B cell (primary cell): ENCODE measurements around the gene ZNF330. TPM values are rescaled to one million over a fixed set of nuclear protein-coding genes. Genes with fewer than 3 reads are reported as not detected.

ENCODE experiments used
- ATAC-seq: fragments of 200-7000 bp; cut with Tn5 transposase; one replicate; pipeline ENCODE4 v1.10.0; 2021; ENCODE audit warnings: low read depth, mild to moderate bottlenecking, moderate number of reproducible peaks, moderate library complexity
- CTCF ChIA-PET: fragments of 350-600 bp; sonication (Branson Sonifier 250); formaldehyde crosslinking; loops from one replicate; lab custom pipeline; 2021; ENCODE audit warnings: antibody characterized with exemption, inconsistent platforms; lab: Charles Lee
- POLR2A ChIA-PET: fragments of 350-600 bp; sonication (Branson Sonifier 250); formaldehyde crosslinking; loops from one replicate; lab custom pipeline; 2021; ENCODE audit warnings: antibody characterized with exemption; lab: Charles Lee
- DNase-seq: peaks from one replicate; pipeline ENCODE4 v3.0.0; 2013
- H2AFZ ChIP-seq: 2 replicates; pipeline ENCODE4 v1.6.1; 2012; ENCODE audit warnings: mild to moderate bottlenecking, low read depth, low read length; ENCODE audit not compliant: insufficient read depth, poor library complexity, severe bottlenecking
- H3K27ac ChIP-seq, 2 donors: 1 replicate in 1 of 2; 2 replicates in 1 of 2; pipeline ENCODE4 v1.5.1; 2012 to 2013; ENCODE audit warnings: low read length in 2 of 2, mild to moderate bottlenecking in 2 of 2, moderate library complexity in 1 of 2
- H3K27me3 ChIP-seq, 4 experiments: fragments of 200-600 bp in 1 of 4; sonication (generic) in 1 of 4; replicated peaks in 1 of 4; 1 replicate in 2 of 4; 2 replicates in 2 of 4; pipeline versions ENCODE4 v1.6.1 to v1.7.0; 2013 to 2016; ENCODE audit warnings: low read length in 3 of 4, mild to moderate bottlenecking in 2 of 4, mixed read lengths in 1 of 4, moderate library complexity in 1 of 4; ENCODE audit not compliant: insufficient read depth in 4 of 4, control insufficient read depth in 3 of 4; ENCODE audit errors: control extremely low read depth in 1 of 4
- H3K36me3 ChIP-seq, 2 experiments: replicated peaks in 1 of 2; 1 replicate in 1 of 2; 2 replicates in 1 of 2; pipeline versions ENCODE4 v1.6.1 to v1.7.1; 2013; ENCODE audit warnings: low read length in 1 of 2; ENCODE audit not compliant: insufficient read depth in 2 of 2, control insufficient read depth in 1 of 2; ENCODE audit errors: control extremely low read depth in 1 of 2, extremely low read depth in 1 of 2
- H3K4me1 ChIP-seq, 2 donors: fragments of 200-600 bp in 1 of 2; sonication (generic) in 1 of 2; 1 replicate in 1 of 2; 2 replicates in 1 of 2; pipeline versions ENCODE4 v1.5.1 to v1.6.1; 2013 to 2017; ENCODE audit warnings: low read length in 2 of 2; ENCODE audit not compliant: control insufficient read depth in 2 of 2, insufficient read depth in 2 of 2
- H3K4me2 ChIP-seq: replicated peaks from 2 replicates; pipeline ENCODE3; 2012; ENCODE audit warnings: mild to moderate bottlenecking, low read depth, low read length; ENCODE audit not compliant: poor library complexity, severe bottlenecking
- H3K4me3 ChIP-seq, 5 experiments: fragments of 200-600 bp in 1 of 5; sonication (generic) in 1 of 5; 1 replicate in 3 of 5; 2 replicates in 2 of 5; pipeline versions ENCODE4 v1.5.1 to v1.7.0; 2011 to 2016; ENCODE audit warnings: low read length in 4 of 5, mild to moderate bottlenecking in 4 of 5, low read depth in 2 of 5, control low read depth in 1 of 5, moderate library complexity in 1 of 5; ENCODE audit not compliant: insufficient read depth in 1 of 5; ENCODE audit errors: control extremely low read depth in 1 of 5, extremely low read depth in 1 of 5
- H3K79me2 ChIP-seq: fragments of 200-600 bp; sonication (generic); one replicate; pipeline ENCODE4 v1.6.0; 2016; ENCODE audit warnings: low read length; ENCODE audit not compliant: control insufficient read depth, insufficient read depth
- H3K9ac ChIP-seq: fragments of 200-600 bp; sonication (generic); 2 replicates; pipeline ENCODE4 v1.6.1; 2017; ENCODE audit warnings: mild to moderate bottlenecking, low read length, moderate library complexity
- H3K9me3 ChIP-seq, 3 donors: one replicate each; pipeline versions ENCODE4 v1.6.1 to v1.7.1; 2013; ENCODE audit warnings: low read length in 2 of 3; ENCODE audit not compliant: control insufficient read depth in 2 of 3, insufficient read depth in 1 of 3; ENCODE audit errors: control extremely low read depth in 1 of 3
- H4K20me1 ChIP-seq: 2 replicates; pipeline ENCODE4 v1.6.0; 2012; ENCODE audit warnings: mild to moderate bottlenecking, low read length; ENCODE audit not compliant: insufficient read depth, control insufficient read depth, poor library complexity, severe bottlenecking
- H3K27ac Mint-ChIP-seq: one replicate; pipeline ENCODE4 v1.8.0; 2021; ENCODE audit warnings: mixed read lengths
- H3K27me3 Mint-ChIP-seq: one replicate; pipeline ENCODE4 v1.8.0; 2021; ENCODE audit warnings: mixed read lengths
- H3K4me1 Mint-ChIP-seq: one replicate; pipeline ENCODE4 v1.8.0; 2021; ENCODE audit warnings: mixed read lengths
- H3K4me3 Mint-ChIP-seq: one replicate; pipeline ENCODE4 v1.8.0; 2021; ENCODE audit warnings: mixed read lengths
- H3K9me3 Mint-ChIP-seq: one replicate; pipeline ENCODE4 v1.8.0; 2022; ENCODE audit warnings: mixed read lengths; ENCODE audit not compliant: insufficient read depth
- CTCF ChIP-seq: fragments of 200-600 bp; IDR thresholded peaks from one replicate; pipeline ENCODE4 v1.8.0; 2022; ENCODE audit warnings: antibody characterized with exemption, mild to moderate bottlenecking
- EZH2 ChIP-seq: IDR thresholded peaks from 2 replicates; pipeline ENCODE4 v1.6.1; 2012; ENCODE audit warnings: borderline replicate concordance, low read depth, mild to moderate bottlenecking, moderate library complexity, low read length; ENCODE audit not compliant: insufficient read depth, poor library complexity, severe bottlenecking
- WGBS: methylation state at CpG from one replicate; pipeline ENCODE4 v1.1.5; 2013; ENCODE audit warnings: missing lambda C conversion rate; ENCODE audit not compliant: insufficient coverage; 5-methylcytosine and 5-hydroxymethylcytosine counted together
- intact Hi-C: fragments of 100-400 bp; cut with micrococcal nuclease; formaldehyde crosslinking; loops from one replicate; pipeline ENCODE4 v1.10.0; 2022
- polyA plus RNA-seq: library from polyadenylated mRNA; depleted of rRNA; stranded (reverse); fragments of >200 nt; gene quantifications from 2 replicates; pipeline ENCODE4 v1.2.3, GENCODE V29; 2012
- total RNA-seq, 2 donors: library from RNA; stranded (reverse); fragments of 120-200 nt in 1 of 2; gene quantifications; 1 replicate in 1 of 2; 2 replicates in 1 of 2; pipeline versions ENCODE4 v1.2.3 to v1.2.4, GENCODE V29; 2013 to 2022

Gene ZNF330
- total and polyA plus RNA-seq, 2 donors (not counting 1 experiment from before 2014, with no cell fraction given), result 16.5 to 29.4 TPM

GRCh38 chr4:141240671-141241070, 20.0 kb downstream of the ZNF330 start:
- Mint-ChIP-seq H3K27ac (no peak overlapping the region), H3K27me3 (peaks cover 4% of the 10 kb centered on the region), H3K4me3 (no peak overlapping the region), H3K4me1 (no peaks in the 10 kb centered on the region), H3K9me3 (no peaks in the 10 kb centered on the region)
- CTCF ChIA-PET, result no interaction called here
- Histone ChIP-seq H3K4me2 (no peak overlapping the region), H3K9ac (no peak overlapping the region), H3K27ac (no peak overlapping the region), H3K4me3 (no peak overlapping the region), H3K4me1 (no peaks in the 10 kb centered on the region), H3K79me2 (no peaks in the 10 kb centered on the region), H3K27me3 (no peaks in the 10 kb centered on the region), H4K20me1 (no peaks in the 10 kb centered on the region), H2AFZ (no peak overlapping the region), H3K9me3 (no peaks in the 10 kb centered on the region), H3K36me3 (peaks cover 0 to under 1% of the 10 kb centered on the region in 2 experiments)
- TF ChIP-seq CTCF, result no peak
- no peak for TF ChIP-seq EZH2
- ATAC-seq, result no peak
- no peak for DNase-seq
- intact Hi-C loops, result no loop called here
- 72% methylated on average over 2 of the region's 2 CpGs for WGBS
- POLR2A ChIA-PET, result no interaction called here

- TF ChIP-seq EZH2, result no peak
- TF ChIP-seq CTCF, result no peak
- no peak for ATAC-seq
- no peaks in the 10 kb centered on the region for H4K20me1 ChIP-seq
- ChIA-PET POLR2A (no interaction called here), CTCF (no interaction called here)
- no peak overlapping the region for H3K27ac ChIP-seq
- no peak overlapping the region for H3K9ac ChIP-seq
- no peak overlapping the region for H2AFZ ChIP-seq
- no peaks in the 10 kb centered on the region for H3K79me2 ChIP-seq
- no peak overlapping the region for H3K4me2 ChIP-seq
- H3K36me3 ChIP-seq, result no peaks in the 10 kb centered on the region
- intact Hi-C loops, result no loop called here
- Mint-ChIP-seq H3K27ac (no peak overlapping the region), H3K27me3 (peaks cover 4% of the 10 kb centered on the region), H3K4me3 (no peak overlapping the region), H3K9me3 (no peaks in the 10 kb centered on the region), H3K4me1 (no peaks in the 10 kb centered on the region)
- no peaks in the 10 kb centered on the region for H3K9me3 ChIP-seq
- no CpG with 5 or more reads among the region's 1 CpG for whole genome bisulfite sequencing
- H3K27me3 ChIP-seq, result no peaks in the 10 kb centered on the region
- no peaks in the 10 kb centered on the region for H3K4me1 ChIP-seq
- DNase-seq, result no peak
- no peak overlapping the region for H3K4me3 ChIP-seq
Observed at GRCh38 chr4:141241986-141242385, 21.3 kb downstream of the ZNF330 start.
